NCI-H2196 treated with DMSO at 0.1 percent for 48 hours (cell line): ENCODE measurements around the gene PNRC1.
A peak's percentile ranks its signal among the peaks of the same experiment; 100 is the strongest.
"Not testable (repeated sequence)": the region's sequence is repeated elsewhere in the genome, so short reads cannot be mapped to it uniquely, and the experiment has no call there.

ENCODE experiments used
- DNase-seq: peaks from one replicate; lab custom pipeline; 2025; ENCODE audit not compliant: unreplicated experiment; lab: John Stamatoyannopoulos, UW

PNRC1 gene

GRCh38 chr6:89080281-89081128 is at the start of gene PNRC1:
PNRC1 (plus strand) TSS chr6:89080751; CDS start chr6:89080895, 144 bp downstream.
- DNase-seq = peak; percentile 94

GRCh38 chr6:89032599-89032998 is 48.0 kb upstream of the PNRC1 start:
- DNase-seq = no peak

- no peak for DNase-seq
Measured at GRCh38 chr6:89033461-89033860, 47.1 kb upstream of the PNRC1 start.

GRCh38 chr6:89034116-89034515 is 46.4 kb upstream of the PNRC1 start:
- DNase-seq = not testable (repeated sequence)

- DNase-seq = no peak
Measured at GRCh38 chr6:89034586-89035251, 45.8 kb upstream of the PNRC1 start.

GRCh38 chr6:89035252-89036101 is 45.1 kb upstream of the PNRC1 start:
- no peak for DNase-seq

GRCh38 chr6:89037141-89037900 is 43.2 kb upstream of the PNRC1 start:
- no peak for DNase-seq

GRCh38 chr6:89037901-89038293 is 42.7 kb upstream of the PNRC1 start:
- not testable (repeated sequence) for DNase-seq

GRCh38 chr6:89042664-89043063 is 37.9 kb upstream of the PNRC1 start:
- DNase-seq = no peak

- no peak for DNase-seq
Measured at GRCh38 chr6:89044328-89045010, 36.1 kb upstream of the PNRC1 start.

GRCh38 chr6:89045011-89045387 is 35.6 kb upstream of the PNRC1 start:
- no peak for DNase-seq

GRCh38 chr6:89045576-89045975 is 35.0 kb upstream of the PNRC1 start:
- no peak for DNase-seq

GRCh38 chr6:89047473-89047872 is 33.1 kb upstream of the PNRC1 start:
- no peak for DNase-seq

GRCh38 chr6:89048288-89048923 is 32.1 kb upstream of the PNRC1 start:
- DNase-seq = no peak

GRCh38 chr6:89048985-89049384 is 31.6 kb upstream of the PNRC1 start:
- DNase-seq = no peak

- no peak for DNase-seq
Measured at GRCh38 chr6:89050155-89050554, 30.4 kb upstream of the PNRC1 start.

- DNase-seq = no peak
Measured at GRCh38 chr6:89050697-89051096, 29.9 kb upstream of the PNRC1 start.

- no peak for DNase-seq
Measured at GRCh38 chr6:89051676-89052075, 28.9 kb upstream of the PNRC1 start.

- no peak for DNase-seq
Measured at GRCh38 chr6:89054208-89054607, 26.3 kb upstream of the PNRC1 start.

GRCh38 chr6:89057759-89058158 is 22.8 kb upstream of the PNRC1 start:
- DNase-seq = no peak
